ENCODE data around the gene LGSN. TPM values are rescaled to one million over a fixed set of nuclear protein-coding genes. Genes with fewer than 3 reads are reported as not detected.
"Not testable (repeated sequence)": the region's sequence is repeated elsewhere in the genome, so short reads cannot be mapped to it uniquely, and the experiment has no call there.

The LGSN gene
- total RNA-seq, 4 donors from 2014 or later = not detected

- Histone ChIP-seq H3K4me1 (no peaks in the 10 kb centered on the region), H3K36me3 (no peaks in the 10 kb centered on the region), H3K9me3 (no peaks in the 10 kb centered on the region), H3K27me3 (no peaks in the 10 kb centered on the region), H3K4me3 (no peak overlapping the region), H3K27ac (no peak overlapping the region)
- DNase-seq = no peak
- no peak for ATAC-seq
- TF ChIP-seq CTCF (IDR thresholded peaks at IDR 0.05 in 4 of 5, conservative IDR thresholded peaks at IDR 0.05 in 1 of 5) = no peak
- TF ChIP-seq POLR2A (IDR thresholded peaks at IDR 0.05) = no peak
- intact Hi-C loops (cut with DNase I; ENCODE audit: low total_unique reads) = no loop called here
- in situ Hi-C loops (cut with MboI; ENCODE audit: low sequenced_read_pairs in 4 of 4) = no loop called here
These were observed 30.4 kb downstream of the LGSN start for GRCh38 chr6:63289269-63289872.

GRCh38 chr6:63280639-63281180 is 39.1 kb downstream of the LGSN start:
- no peak overlapping the region for H3K27ac ChIP-seq
- no peak for DNase-seq
- no peaks in the 10 kb centered on the region for H3K9me3 ChIP-seq
- no peaks in the 10 kb centered on the region for H3K27me3 ChIP-seq
- in situ Hi-C loops (cut with MboI; ENCODE audit: low sequenced_read_pairs in 4 of 4) (no loop called here), intact Hi-C loops (cut with DNase I; ENCODE audit: low total_unique reads) (no loop called here)
- H3K4me3 ChIP-seq = no peak overlapping the region
- ATAC-seq = no peak
- TF ChIP-seq POLR2A (IDR thresholded peaks at IDR 0.05) (no peak), CTCF (IDR thresholded peaks at IDR 0.05 in 4 of 5, conservative IDR thresholded peaks at IDR 0.05 in 1 of 5) (no peak)
- H3K36me3 ChIP-seq = no peaks in the 10 kb centered on the region
- no peaks in the 10 kb centered on the region for H3K4me1 ChIP-seq

GRCh38 chr6:63278916-63279315 is 40.9 kb downstream of the LGSN start:
- Histone ChIP-seq H3K9me3 (no peaks in the 10 kb centered on the region), H3K27me3 (no peaks in the 10 kb centered on the region), H3K36me3 (no peaks in the 10 kb centered on the region), H3K27ac (no peak overlapping the region), H3K4me1 (no peaks in the 10 kb centered on the region), H3K4me3 (no peak overlapping the region)
- ATAC-seq = no peak
- no peak for DNase-seq
- TF ChIP-seq CTCF (IDR thresholded peaks at IDR 0.05 in 4 of 5, conservative IDR thresholded peaks at IDR 0.05 in 1 of 5) (no peak), POLR2A (IDR thresholded peaks at IDR 0.05) (no peak)
- intact Hi-C loops (cut with DNase I; ENCODE audit: low total_unique reads) (no loop called here), in situ Hi-C loops (cut with MboI; ENCODE audit: low sequenced_read_pairs in 4 of 4) (no loop called here)

- ATAC-seq = no peak
- in situ Hi-C loops (cut with MboI; ENCODE audit: low sequenced_read_pairs in 4 of 4) = no loop called here
- TF ChIP-seq CTCF (IDR thresholded peaks at IDR 0.05 in 4 of 5, conservative IDR thresholded peaks at IDR 0.05 in 1 of 5) = no peak
- no peak for TF ChIP-seq POLR2A (IDR thresholded peaks at IDR 0.05)
- Histone ChIP-seq H3K27me3 (no peaks in the 10 kb centered on the region), H3K36me3 (no peaks in the 10 kb centered on the region), H3K4me3 (no peak overlapping the region), H3K9me3 (no peaks in the 10 kb centered on the region), H3K4me1 (no peaks in the 10 kb centered on the region), H3K27ac (no peak overlapping the region)
- intact Hi-C loops (cut with DNase I; ENCODE audit: low total_unique reads) = no loop called here
- DNase-seq = no peak
These were observed 43.8 kb downstream of the LGSN start for GRCh38 chr6:63275953-63276352.

GRCh38 chr6:63274795-63275430 is 44.9 kb downstream of the LGSN start:
- in situ Hi-C loops (cut with MboI; ENCODE audit: low sequenced_read_pairs in 4 of 4); H3K4me3 ChIP-seq; H3K27ac ChIP-seq; H3K4me1 ChIP-seq; ATAC-seq; H3K9me3 ChIP-seq; intact Hi-C loops (cut with DNase I; ENCODE audit: low total_unique reads); H3K36me3 ChIP-seq; DNase-seq; H3K27me3 ChIP-seq: not testable (repeated sequence)

Measured in gastrocnemius medialis (tissue), 4 donors.